Upper lobe of left lung (tissue), 6 donors: ENCODE measurements around the gene TPST1. TPM values are rescaled to one million over a fixed set of nuclear protein-coding genes. Genes with fewer than 3 reads are reported as not detected.
"Not testable (repeated sequence)": the region's sequence is repeated elsewhere in the genome, so short reads cannot be mapped to it uniquely, and the experiment has no call there.

ENCODE experiments used
- ATAC-seq, 2 donors: fragments of 200-7000 bp; cut with Tn5 transposase; one replicate each; pipeline ENCODE4 v1.9.1; 2022; ENCODE audit warnings: mild to moderate bottlenecking in 2 of 2, moderate library complexity in 2 of 2; ENCODE audit not compliant: low FRiP score in 2 of 2
- DNase-seq, 2 donors: peaks; one replicate each; pipeline ENCODE4 v3.0.0-alpha.2; 2019 to 2020
- H3K27ac ChIP-seq, 4 donors: fragments of 200-600 bp; sonication (generic); one replicate each; pipeline ENCODE4 v1.5.1; 2016 to 2019
- H3K27me3 ChIP-seq, 4 donors: fragments of 200-600 bp; sonication (generic); one replicate each; pipeline ENCODE4 v1.5.1; 2017 to 2019
- H3K36me3 ChIP-seq, 4 donors: fragments of 200-600 bp; sonication (generic); one replicate each; pipeline ENCODE4 v1.5.1; 2016 to 2019
- H3K4me1 ChIP-seq, 4 donors: fragments of 200-600 bp; sonication (generic); one replicate each; pipeline ENCODE4 v1.5.1; 2018 to 2019
- H3K4me3 ChIP-seq, 4 donors: fragments of 200-600 bp; sonication (generic); one replicate each; pipeline ENCODE4 v1.5.1; 2017 to 2019; ENCODE audit warnings: mild to moderate bottlenecking in 2 of 4, moderate library complexity in 1 of 4
- H3K9me3 ChIP-seq, 4 donors: fragments of 200-600 bp; sonication (generic); one replicate each; pipeline ENCODE4 v1.5.1; 2018 to 2019
- CTCF ChIP-seq, 6 experiments: fragments of 450-650 bp in 4 of 6; fragments of 200-600 bp in 2 of 6; sonication (generic) in 2 of 6; IDR thresholded peaks; one replicate each; pipeline ENCODE4 v1.5.1; 2016 to 2019; ENCODE audit warnings: antibody characterized with exemption in 6 of 6
- EP300 ChIP-seq, 4 donors: sonication (generic); formaldehyde crosslinking; IDR thresholded peaks; one replicate each; pipeline ENCODE4 v1.5.1; 2017; ENCODE audit warnings: antibody characterized with exemption in 4 of 4, control low read depth in 2 of 4
- POLR2A ChIP-seq, 4 donors: fragments of 450-650 bp; IDR thresholded peaks; one replicate each; pipeline ENCODE4 v1.5.1; 2016 to 2017; ENCODE audit warnings: antibody characterized with exemption in 4 of 4, mild to moderate bottlenecking in 2 of 4
- POLR2AphosphoS5 ChIP-seq, 2 donors: sonication (generic); formaldehyde crosslinking; IDR thresholded peaks; one replicate each; pipeline ENCODE4 v1.5.1; 2017; ENCODE audit warnings: antibody characterized with exemption in 2 of 2
- WGBS, 2 donors: methylation state at CpG; one replicate each; pipeline ENCODE4 v1.1.5; 2017 to 2018; 5-methylcytosine and 5-hydroxymethylcytosine counted together
- total RNA-seq, 6 donors: library from RNA; depleted of rRNA in 4 of 6; stranded (reverse); fragments of >200 nt in 4 of 6; gene quantifications; one replicate each; pipeline versions ENCODE4 v1.1.0 to v1.2.1, GENCODE V29; 2016 to 2021
- donor health status: DM: no; HTN: no; CAD: no; lungs with moderate emphysema.
- donor health status: DM: no; HTN: yes; CAD: no; lungs with severe emphysema.

Gene TPST1
- total RNA-seq, 6 donors from 2014 or later, result 17.1 to 69.1 (median 19.0) TPM

DNA sequence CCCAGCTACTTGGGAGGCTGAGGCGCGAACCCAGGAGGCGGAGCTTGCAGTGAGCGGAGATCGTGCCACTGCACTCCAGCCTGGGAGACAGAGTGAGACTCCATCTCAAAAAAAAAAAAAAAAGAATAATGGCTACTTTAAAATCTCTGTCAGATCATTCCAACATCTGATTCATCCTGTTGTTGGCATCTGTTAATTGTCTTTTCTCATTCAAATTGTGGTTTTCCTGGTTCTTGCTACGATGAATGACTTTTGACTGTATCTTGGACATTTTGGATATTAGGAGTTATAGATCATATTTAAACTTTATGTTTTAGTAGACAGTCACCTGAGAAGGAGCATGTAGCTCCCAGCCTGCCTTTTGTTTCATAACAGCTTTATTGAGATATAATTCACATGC lies 8.5 kb downstream of the TPST1 start:
- 92 to 95% methylated on average over 4 to 6 of the region's 6 CpGs for WGBS, 2 donors
- Histone ChIP-seq H3K27me3 (no peaks in the 10 kb centered on the region), H3K4me3 (no peak overlapping the region), H3K36me3 (no peaks in the 10 kb centered on the region), H3K4me1 (peaks cover 0 to 3% (median 1%) of the 10 kb centered on the region in 4 donors), H3K27ac (no peak overlapping the region), H3K9me3 (no peaks in the 10 kb centered on the region)
- ATAC-seq (no peak), DNase-seq (no peak)
- TF ChIP-seq POLR2AphosphoS5 (IDR thresholded peaks at IDR 0.05), result no peak
- TF ChIP-seq EP300 (IDR thresholded peaks at IDR 0.05), result no peak
- TF ChIP-seq CTCF (IDR thresholded peaks at IDR 0.05), result no peak
- TF ChIP-seq POLR2A (IDR thresholded peaks at IDR 0.05), result no peak

GRCh38 chr7:66216687-66217086 lies 11.6 kb downstream of the TPST1 start:
- no peaks in the 10 kb centered on the region for H3K9me3 ChIP-seq
- no peaks in the 10 kb centered on the region for H3K36me3 ChIP-seq
- no peak overlapping the region for H3K27ac ChIP-seq
- DNase-seq, result no peak
- peaks cover 0 to 5% (median 2%) of the 10 kb centered on the region in 4 donors for H3K4me1 ChIP-seq
- no peak for ATAC-seq
- 87 to 97% methylated on average over 4 of the region's 4 CpGs for WGBS, 2 donors
- no peak for TF ChIP-seq EP300 (IDR thresholded peaks at IDR 0.05)
- TF ChIP-seq CTCF (IDR thresholded peaks at IDR 0.05), result no peak
- no peak for TF ChIP-seq POLR2AphosphoS5 (IDR thresholded peaks at IDR 0.05)
- no peak for TF ChIP-seq POLR2A (IDR thresholded peaks at IDR 0.05)
- H3K27me3 ChIP-seq, result no peaks in the 10 kb centered on the region
- H3K4me3 ChIP-seq, result no peak overlapping the region

DNA sequence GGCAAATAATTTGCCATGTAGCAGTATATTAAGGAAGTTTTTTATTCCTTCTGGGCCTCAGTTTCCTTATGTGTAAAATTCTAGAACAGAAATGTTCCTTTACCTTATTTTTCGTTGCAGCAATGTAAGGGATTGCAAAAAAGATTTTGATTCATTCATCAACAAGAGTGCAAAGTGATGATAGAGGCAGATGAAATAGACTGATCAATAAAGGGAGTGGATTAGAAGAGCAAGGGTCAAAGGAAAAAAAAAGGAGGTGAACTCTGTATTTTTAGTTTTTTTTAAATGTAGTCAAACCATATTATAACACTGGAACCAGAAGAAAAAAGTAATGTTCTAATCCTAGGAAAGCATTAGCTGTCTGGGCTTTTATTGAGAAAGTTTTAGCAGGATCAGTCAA lies 14.7 kb downstream of the TPST1 start:
- H3K4me3 ChIP-seq, result no peak overlapping the region
- ATAC-seq (no peak), DNase-seq (no peak)
- peaks cover 0 to 11% (median 2%) of the 10 kb centered on the region in 4 donors for H3K4me1 ChIP-seq
- no peaks in the 10 kb centered on the region for H3K9me3 ChIP-seq
- no peak for TF ChIP-seq CTCF (IDR thresholded peaks at IDR 0.05)
- TF ChIP-seq POLR2A (IDR thresholded peaks at IDR 0.05), result no peak
- no peak for TF ChIP-seq EP300 (IDR thresholded peaks at IDR 0.05)
- no peak for TF ChIP-seq POLR2AphosphoS5 (IDR thresholded peaks at IDR 0.05)
- H3K27ac ChIP-seq, result no peak overlapping the region
- no peaks in the 10 kb centered on the region for H3K36me3 ChIP-seq
- WGBS, 2 donors, result 86 to 95% methylated on average over 1 of the region's 1 CpG
- H3K27me3 ChIP-seq, result no peaks in the 10 kb centered on the region

GRCh38 chr7:66221442-66221841 lies 16.3 kb downstream of the TPST1 start:
- H3K4me3 ChIP-seq, result no peak overlapping the region
- no peak overlapping the region for H3K27ac ChIP-seq
- ATAC-seq (no peak), DNase-seq (no peak)
- no peaks in the 10 kb centered on the region for H3K9me3 ChIP-seq
- H3K4me1 ChIP-seq, result peaks cover 0 to 11% (median 2%) of the 10 kb centered on the region in 4 donors
- no peaks in the 10 kb centered on the region for H3K36me3 ChIP-seq
- WGBS, 2 donors, result 88 to 89% methylated on average over 3 of the region's 3 CpGs
- H3K27me3 ChIP-seq, result no peaks in the 10 kb centered on the region
- TF ChIP-seq CTCF (IDR thresholded peaks at IDR 0.05) (no peak), EP300 (IDR thresholded peaks at IDR 0.05) (no peak), POLR2AphosphoS5 (IDR thresholded peaks at IDR 0.05) (no peak), POLR2A (IDR thresholded peaks at IDR 0.05) (no peak)

- Histone ChIP-seq H3K4me3 (no peak overlapping the region), H3K4me1 (peaks cover 0 to 6% (median 0%) of the 10 kb centered on the region in 4 donors), H3K27ac (no peak overlapping the region), H3K36me3 (peaks cover 0 to 4% (median 0%) of the 10 kb centered on the region in 4 donors), H3K27me3 (no peaks in the 10 kb centered on the region), H3K9me3 (no peaks in the 10 kb centered on the region)
- DNase-seq (no peak), ATAC-seq (no peak)
- no peak for TF ChIP-seq EP300 (IDR thresholded peaks at IDR 0.05)
- TF ChIP-seq POLR2A (IDR thresholded peaks at IDR 0.05), result no peak
- no peak for TF ChIP-seq CTCF (IDR thresholded peaks at IDR 0.05)
- no peak for TF ChIP-seq POLR2AphosphoS5 (IDR thresholded peaks at IDR 0.05)
- WGBS, 2 donors, result 89 to 100% methylated on average over 1 of the region's 1 CpG
Measured at GRCh38 chr7:66227808-66228207, 22.7 kb downstream of the TPST1 start.

DNA sequence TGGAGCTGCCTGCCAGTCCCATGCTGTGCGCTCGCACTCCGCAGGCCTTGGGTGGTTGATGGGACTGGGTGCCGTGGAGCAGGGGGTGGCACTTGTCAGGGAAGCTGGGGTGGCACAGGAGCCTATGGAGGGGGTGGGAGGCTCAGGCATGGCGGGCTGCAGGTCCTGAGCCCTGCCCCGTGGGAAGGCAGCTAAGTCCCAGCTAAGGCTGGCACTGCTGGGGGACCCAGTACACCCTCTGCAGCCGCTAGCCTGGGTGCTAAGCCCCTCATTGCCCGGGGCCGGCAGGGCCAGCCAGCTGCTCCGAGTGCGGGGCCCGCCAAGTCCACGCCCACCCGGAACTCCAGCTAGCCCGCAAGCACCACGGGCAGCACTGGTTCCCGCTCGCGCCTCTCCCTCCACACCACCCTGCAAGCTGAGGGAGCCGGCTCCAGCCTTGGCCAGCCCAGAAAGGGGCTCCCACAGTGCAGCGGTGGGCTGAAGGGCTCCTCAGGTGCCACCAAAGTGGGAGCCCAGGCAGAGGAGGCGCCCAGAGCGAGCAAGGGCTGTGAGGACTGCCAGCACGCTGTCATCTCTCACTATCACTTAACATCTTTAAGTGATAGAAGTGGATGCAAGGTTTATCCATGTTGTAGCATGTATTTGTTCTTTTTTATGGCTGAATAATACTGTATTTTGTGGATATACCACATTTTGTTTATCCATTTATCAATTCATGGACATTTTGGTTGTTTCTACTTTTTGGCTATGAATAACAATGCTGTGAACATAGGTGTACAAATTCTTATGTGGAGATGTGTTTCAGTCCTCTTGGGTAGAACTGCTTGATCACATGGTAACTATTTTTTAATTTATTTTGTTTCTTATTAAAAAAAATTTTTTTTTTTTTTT lies 26.4 kb downstream of the TPST1 start:
- not testable (repeated sequence) for H3K27me3 ChIP-seq, H3K9me3 ChIP-seq, H3K27ac ChIP-seq, H3K36me3 ChIP-seq, ATAC-seq, H3K4me3 ChIP-seq, H3K4me1 ChIP-seq
- peak in 1 of 2 donors; percentile 77 for DNase-seq
- 96 to 98% methylated on average over 8 to 24 of the region's 24 CpGs for WGBS, 2 donors
